ENCODE results near the gene TRPM5.

The TRPM5 gene

GRCh38 chr11:2439820-2440219 lies 4.5 kb downstream of the TRPM5 start:
- Mint-ChIP-seq H3K27ac (no peak overlapping the region), H3K36me3 (no peaks in the 10 kb centered on the region), H3K27me3 (no peaks in the 10 kb centered on the region), H3K4me3 (no peak overlapping the region), H3K4me1 (peaks cover 17% of the 10 kb centered on the region), H3K9me3 (peaks cover 2% of the 10 kb centered on the region)
- ATAC-seq, result no peak

GRCh38 chr11:2437516-2437915 lies 6.8 kb downstream of the TRPM5 start:
- Mint-ChIP-seq H3K27me3 (no peaks in the 10 kb centered on the region), H3K9me3 (peaks cover 2% of the 10 kb centered on the region), H3K4me1 (peaks cover 5% of the 10 kb centered on the region), H3K4me3 (no peak overlapping the region), H3K36me3 (no peaks in the 10 kb centered on the region), H3K27ac (no peak overlapping the region)
- no peak for ATAC-seq

- no peak for ATAC-seq
These were observed 7.7 kb downstream of the TRPM5 start for GRCh38 chr11:2436521-2437031.

GRCh38 chr11:2436013-2436520 lies 8.2 kb downstream of the TRPM5 start:
- Mint-ChIP-seq H3K27ac (no peak overlapping the region), H3K9me3 (peaks cover 2% of the 10 kb centered on the region), H3K4me1 (no peaks in the 10 kb centered on the region), H3K36me3 (no peaks in the 10 kb centered on the region), H3K27me3 (no peaks in the 10 kb centered on the region), H3K4me3 (no peak overlapping the region)
- ATAC-seq, result no peak

More at GRCh38 chr11:2436521-2437031, 7.7 kb downstream of the TRPM5 start:
- Mint-ChIP-seq H3K4me1 (peaks cover 4% of the 10 kb centered on the region), H3K27ac (no peak overlapping the region), H3K4me3 (no peak overlapping the region), H3K27me3 (no peaks in the 10 kb centered on the region), H3K9me3 (peaks cover 2% of the 10 kb centered on the region), H3K36me3 (no peaks in the 10 kb centered on the region)

GRCh38 chr11:2435288-2436012 lies 8.9 kb downstream of the TRPM5 start:
- H3K36me3 Mint-ChIP-seq, result no peaks in the 10 kb centered on the region
- H3K4me1 Mint-ChIP-seq, result no peaks in the 10 kb centered on the region
- no peaks in the 10 kb centered on the region for H3K27me3 Mint-ChIP-seq
- no peak overlapping the region for H3K4me3 Mint-ChIP-seq
- H3K27ac Mint-ChIP-seq, result no peak overlapping the region
- no peak for ATAC-seq
- H3K9me3 Mint-ChIP-seq, result peaks cover 2% of the 10 kb centered on the region

GRCh38 chr11:2434506-2435255 lies 9.6 kb downstream of the TRPM5 start:
- no peak overlapping the region for H3K4me3 Mint-ChIP-seq
- H3K9me3 Mint-ChIP-seq, result no peaks in the 10 kb centered on the region
- no peak for ATAC-seq
- H3K27me3 Mint-ChIP-seq, result no peaks in the 10 kb centered on the region
- no peaks in the 10 kb centered on the region for H3K36me3 Mint-ChIP-seq
- no peak overlapping the region for H3K27ac Mint-ChIP-seq
- no peaks in the 10 kb centered on the region for H3K4me1 Mint-ChIP-seq

GRCh38 chr11:2434008-2434407 lies 10.3 kb downstream of the TRPM5 start:
- no peaks in the 10 kb centered on the region for H3K27me3 Mint-ChIP-seq
- no peaks in the 10 kb centered on the region for H3K4me1 Mint-ChIP-seq
- no peaks in the 10 kb centered on the region for H3K9me3 Mint-ChIP-seq
- ATAC-seq, result no peak
- H3K27ac Mint-ChIP-seq, result no peak overlapping the region
- H3K4me3 Mint-ChIP-seq, result no peak overlapping the region
- H3K36me3 Mint-ChIP-seq, result no peaks in the 10 kb centered on the region

GRCh38 chr11:2433106-2433925 lies 11.0 kb downstream of the TRPM5 start:
- Mint-ChIP-seq H3K9me3 (no peaks in the 10 kb centered on the region), H3K27me3 (no peaks in the 10 kb centered on the region), H3K4me3 (no peak overlapping the region), H3K36me3 (no peaks in the 10 kb centered on the region), H3K4me1 (no peaks in the 10 kb centered on the region), H3K27ac (no peak overlapping the region)
- no peak for ATAC-seq

GRCh38 chr11:2432628-2433071 lies 11.7 kb downstream of the TRPM5 start:
- H3K36me3 Mint-ChIP-seq, result no peaks in the 10 kb centered on the region
- no peak overlapping the region for H3K27ac Mint-ChIP-seq
- H3K4me1 Mint-ChIP-seq, result no peaks in the 10 kb centered on the region
- H3K4me3 Mint-ChIP-seq, result no peak overlapping the region
- ATAC-seq, result no peak
- H3K9me3 Mint-ChIP-seq, result no peaks in the 10 kb centered on the region
- no peaks in the 10 kb centered on the region for H3K27me3 Mint-ChIP-seq

- no peak overlapping the region for H3K27ac Mint-ChIP-seq
- no peak overlapping the region for H3K4me3 Mint-ChIP-seq
- no peaks in the 10 kb centered on the region for H3K36me3 Mint-ChIP-seq
- ATAC-seq, result no peak
- no peaks in the 10 kb centered on the region for H3K27me3 Mint-ChIP-seq
- H3K4me1 Mint-ChIP-seq, result no peaks in the 10 kb centered on the region
- no peaks in the 10 kb centered on the region for H3K9me3 Mint-ChIP-seq
These were observed 12.1 kb downstream of the TRPM5 start for GRCh38 chr11:2432171-2432621.

- H3K4me3 Mint-ChIP-seq, result no peak overlapping the region
- H3K27ac Mint-ChIP-seq, result no peak overlapping the region
- H3K36me3 Mint-ChIP-seq, result no peaks in the 10 kb centered on the region
- no peaks in the 10 kb centered on the region for H3K9me3 Mint-ChIP-seq
- ATAC-seq, result no peak
- H3K4me1 Mint-ChIP-seq, result no peaks in the 10 kb centered on the region
- H3K27me3 Mint-ChIP-seq, result no peaks in the 10 kb centered on the region
These were observed 12.9 kb downstream of the TRPM5 start for GRCh38 chr11:2431395-2431794.

- H3K36me3 Mint-ChIP-seq, result no peaks in the 10 kb centered on the region
- no peak overlapping the region for H3K27ac Mint-ChIP-seq
- no peaks in the 10 kb centered on the region for H3K9me3 Mint-ChIP-seq
- H3K4me1 Mint-ChIP-seq, result no peaks in the 10 kb centered on the region
- no peak overlapping the region for H3K4me3 Mint-ChIP-seq
- peak; percentile 80 for ATAC-seq
- H3K27me3 Mint-ChIP-seq, result no peaks in the 10 kb centered on the region
These were observed 16.0 kb downstream of the TRPM5 start for GRCh38 chr11:2428322-2428795.

GRCh38 chr11:2427721-2428321 lies 16.5 kb downstream of the TRPM5 start:
- no peak for ATAC-seq
- no peaks in the 10 kb centered on the region for H3K4me1 Mint-ChIP-seq
- H3K4me3 Mint-ChIP-seq, result no peak overlapping the region
- H3K27ac Mint-ChIP-seq, result no peak overlapping the region
- no peaks in the 10 kb centered on the region for H3K36me3 Mint-ChIP-seq
- no peaks in the 10 kb centered on the region for H3K9me3 Mint-ChIP-seq
- no peaks in the 10 kb centered on the region for H3K27me3 Mint-ChIP-seq

GRCh38 chr11:2426826-2427521 lies 17.3 kb downstream of the TRPM5 start:
- Mint-ChIP-seq H3K27ac (no peak overlapping the region), H3K9me3 (no peaks in the 10 kb centered on the region), H3K36me3 (no peaks in the 10 kb centered on the region), H3K27me3 (peaks cover 2% of the 10 kb centered on the region), H3K4me3 (no peak overlapping the region), H3K4me1 (no peaks in the 10 kb centered on the region)
- no peak for ATAC-seq

All from stimulated activated memory B cell treated with anti-CD40 and anti-IgM and Interleukin-4, amounts not matched to agents 10 μg/mL and 1 μg/mL and 100 μg/mL, for 72 hours (primary cell).